Neuronal stem cell (in vitro differentiated cells): Measurements from ENCODE around the gene TMEM121B.

Source experiments
- DNase-seq: peaks from one replicate; pipeline ENCODE4 v3.0.0-alpha.2; 2013; ENCODE audit warnings: low spot score
- H2AFZ ChIP-seq: one replicate; pipeline ENCODE4 v1.6.1; 2013; ENCODE audit warnings: mild to moderate bottlenecking, low read length, inconsistent platforms
- H2AK5ac ChIP-seq: 2 replicates; pipeline ENCODE4 v1.6.1; 2013; ENCODE audit warnings: low read depth, mild to moderate bottlenecking, inconsistent platforms, low read length, moderate library complexity, mixed read lengths
- H2BK120ac ChIP-seq: 2 replicates; pipeline ENCODE4 v1.6.1; 2013; ENCODE audit warnings: low read depth, mild to moderate bottlenecking, inconsistent platforms, low read length, moderate library complexity, mixed read lengths
- H2BK12ac ChIP-seq: one replicate; pipeline ENCODE4 v1.6.1; 2013; ENCODE audit warnings: low read length, inconsistent platforms
- H2BK15ac ChIP-seq: 2 replicates; pipeline ENCODE4 v1.6.1; 2013; ENCODE audit warnings: mild to moderate bottlenecking, low read length, inconsistent platforms, mixed read lengths
- H2BK5ac ChIP-seq: one replicate; pipeline ENCODE4 v1.6.1; 2013; ENCODE audit warnings: inconsistent platforms, mild to moderate bottlenecking, low read length, moderate library complexity
- H3K14ac ChIP-seq: one replicate; pipeline ENCODE4 v1.6.1; 2013; ENCODE audit warnings: low read length, inconsistent platforms
- H3K18ac ChIP-seq: 2 replicates; pipeline ENCODE4 v1.6.1; 2013; ENCODE audit warnings: low read length, inconsistent platforms
- H3K23ac ChIP-seq: 2 replicates; pipeline ENCODE4 v1.6.1; 2013; ENCODE audit warnings: low read depth, mild to moderate bottlenecking, mixed read lengths, low read length, inconsistent platforms; ENCODE audit not compliant: poor library complexity
- H3K27ac ChIP-seq: replicated peaks from 3 replicates; pipeline ENCODE4 v1.5.1; 2013; ENCODE audit warnings: low read length, inconsistent platforms
- H3K27me3 ChIP-seq, 3 experiments: 2 replicates each; pipeline ENCODE4 v1.6.1; 2013; ENCODE audit warnings: low read length in 3 of 3, mild to moderate bottlenecking in 2 of 3, inconsistent platforms in 1 of 3, low read depth in 1 of 3, mixed read lengths in 1 of 3, moderate library complexity in 1 of 3; ENCODE audit not compliant: control insufficient read depth in 3 of 3, insufficient read depth in 3 of 3
- H3K36me3 ChIP-seq, 2 donors: replicated peaks in 1 of 2; 2 replicates each; pipeline ENCODE4 v1.6.1; 2013; ENCODE audit warnings: low read length in 2 of 2; ENCODE audit not compliant: control insufficient read depth in 2 of 2, insufficient read depth in 2 of 2
- H3K4ac ChIP-seq: 2 replicates; pipeline ENCODE4 v1.6.1; 2013; ENCODE audit warnings: inconsistent platforms, mild to moderate bottlenecking, low read length, moderate library complexity
- H3K4me1 ChIP-seq, 2 donors: 1 replicate in 1 of 2; 2 replicates in 1 of 2; pipeline ENCODE4 v1.6.1; 2013; ENCODE audit warnings: low read length in 2 of 2, low read depth in 1 of 2; ENCODE audit not compliant: control insufficient read depth in 2 of 2, insufficient read depth in 1 of 2
- H3K4me2 ChIP-seq: one replicate; pipeline ENCODE4 v1.6.1; 2013; ENCODE audit warnings: mild to moderate bottlenecking, low read length, inconsistent platforms; ENCODE audit not compliant: insufficient read depth, poor library complexity, severe bottlenecking
- H3K4me3 ChIP-seq, 2 donors: 2 replicates each; pipeline ENCODE4 v1.5.1; 2013; ENCODE audit warnings: low read length in 2 of 2, mild to moderate bottlenecking in 2 of 2, inconsistent platforms in 1 of 2, moderate library complexity in 1 of 2
- H3K79me1 ChIP-seq: one replicate; pipeline ENCODE4 v1.6.1; 2013; ENCODE audit warnings: low read depth, mild to moderate bottlenecking, inconsistent platforms, low read length, moderate library complexity
- H3K9ac ChIP-seq: one replicate; pipeline ENCODE4 v1.6.1; 2013; ENCODE audit warnings: mild to moderate bottlenecking, low read depth, low read length, inconsistent platforms; ENCODE audit not compliant: poor library complexity
- H3K9me3 ChIP-seq, 2 donors: replicated peaks in 1 of 2; 2 replicates each; pipeline versions ENCODE3 to v1.6.1; 2013; ENCODE audit warnings: low read length in 2 of 2, mild to moderate bottlenecking in 2 of 2, inconsistent platforms in 1 of 2, low read depth in 1 of 2, mixed read lengths in 1 of 2, moderate library complexity in 1 of 2; ENCODE audit not compliant: control insufficient read depth in 2 of 2, insufficient read depth in 1 of 2
- H4K8ac ChIP-seq: one replicate; pipeline ENCODE4 v1.6.1; 2013; ENCODE audit warnings: low read depth, mild to moderate bottlenecking, inconsistent platforms, low read length, moderate library complexity
- H4K91ac ChIP-seq: one replicate; pipeline ENCODE4 v1.6.1; 2013; ENCODE audit warnings: low read length, low read depth, mild to moderate bottlenecking, inconsistent platforms; ENCODE audit not compliant: poor library complexity
- WGBS, 2 donors: extraction: QIAGEN DNeasy Blood & Tissue Kit; methylation state at CpG; one replicate each; pipeline ENCODE4 v1.1.7; 2013; ENCODE audit warnings: missing lambda C conversion rate in 2 of 2, mixed read lengths in 1 of 2; ENCODE audit not compliant: insufficient read length in 2 of 2, insufficient replicate concordance in 1 of 2; ENCODE audit errors: extremely low coverage in 2 of 2; 5-methylcytosine and 5-hydroxymethylcytosine counted together

The TMEM121B gene

DNA sequence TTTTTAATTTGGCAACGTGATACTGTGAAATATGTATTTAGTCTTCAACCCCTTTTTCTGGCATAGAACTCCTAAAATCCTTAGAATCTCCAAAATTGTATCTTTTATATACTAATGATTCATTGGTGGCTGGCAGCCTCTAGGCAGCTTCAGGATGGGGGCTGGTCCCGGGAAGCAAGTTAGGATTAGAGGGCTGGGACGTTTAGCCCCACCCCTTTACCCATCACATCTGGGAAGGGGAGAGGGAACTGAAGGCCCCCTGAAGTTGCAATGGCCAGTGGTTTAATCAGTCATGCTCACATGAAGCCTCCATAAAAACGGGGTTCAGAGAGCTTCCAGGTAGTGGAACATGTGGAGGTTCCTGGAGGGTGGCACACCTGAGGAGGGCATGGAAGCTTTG lies 29.3 kb downstream of the TMEM121B start:
- no peak overlapping the region for H2BK15ac ChIP-seq
- H3K4me1 ChIP-seq: no peaks in the 10 kb centered on the region
- no peak overlapping the region for H3K14ac ChIP-seq
- DNase-seq: no peak
- no peak overlapping the region for H2BK120ac ChIP-seq
- no peak overlapping the region for H3K9ac ChIP-seq
- H2BK12ac ChIP-seq: no peak overlapping the region
- H3K9me3 ChIP-seq: no peaks in the 10 kb centered on the region
- H3K4ac ChIP-seq: no peak overlapping the region
- no peak overlapping the region for H3K4me3 ChIP-seq
- H3K27me3 ChIP-seq: peaks cover 0 to 6% (median 0%) of the 10 kb centered on the region in 3 experiments
- H2AK5ac ChIP-seq: no peak overlapping the region
- H3K36me3 ChIP-seq: peaks cover 0 to 3% of the 10 kb centered on the region in 2 donors
- no peak overlapping the region for H4K91ac ChIP-seq
- H4K8ac ChIP-seq: no peak overlapping the region
- no peak overlapping the region for H3K4me2 ChIP-seq
- no peak overlapping the region for H3K18ac ChIP-seq
- H3K23ac ChIP-seq: no peak overlapping the region
- H3K27ac ChIP-seq: no peak overlapping the region
- no peaks in the 10 kb centered on the region for H3K79me1 ChIP-seq
- no peak overlapping the region for H2BK5ac ChIP-seq
- H2AFZ ChIP-seq: no peak overlapping the region
- whole genome bisulfite sequencing, 2 donors: no CpG with 5 or more reads among the region's 4 CpGs

DNA sequence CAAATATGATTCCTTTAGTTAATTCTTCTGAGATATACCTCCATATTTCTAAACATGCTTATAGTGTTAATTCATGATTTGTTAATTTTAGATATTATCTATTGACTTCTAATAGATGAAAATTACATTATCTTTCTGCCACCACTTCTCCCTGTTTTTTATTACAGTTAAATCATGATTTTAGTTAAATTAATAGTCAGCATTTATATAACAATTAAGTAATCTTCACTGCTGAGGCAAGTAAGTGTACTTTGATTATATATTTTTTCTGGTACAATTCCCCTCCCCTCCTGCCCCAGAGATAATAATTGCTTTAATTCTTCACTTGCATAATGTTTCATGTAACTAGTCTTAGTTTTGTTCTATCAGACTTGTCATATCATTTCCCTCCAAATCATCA lies 30.6 kb downstream of the TMEM121B start:
- H3K4me1 ChIP-seq: no peaks in the 10 kb centered on the region
- no peaks in the 10 kb centered on the region for H3K79me1 ChIP-seq
- no peak overlapping the region for H3K4me2 ChIP-seq
- no peak overlapping the region for H2AK5ac ChIP-seq
- H4K8ac ChIP-seq: no peak overlapping the region
- no peak overlapping the region for H3K4ac ChIP-seq
- no peak overlapping the region for H3K18ac ChIP-seq
- DNase-seq: no peak
- H4K91ac ChIP-seq: no peak overlapping the region
- H3K27ac ChIP-seq: no peak overlapping the region
- no peak overlapping the region for H3K14ac ChIP-seq
- H2AFZ ChIP-seq: no peak overlapping the region
- no peak overlapping the region for H3K23ac ChIP-seq
- H2BK5ac ChIP-seq: no peak overlapping the region
- H2BK15ac ChIP-seq: no peak overlapping the region
- H2BK12ac ChIP-seq: no peak overlapping the region
- no peak overlapping the region for H3K9ac ChIP-seq
- peaks cover 0 to 19% (median 2%) of the 10 kb centered on the region in 3 experiments for H3K27me3 ChIP-seq
- H2BK120ac ChIP-seq: no peak overlapping the region
- no peak overlapping the region for H3K4me3 ChIP-seq
- no peaks in the 10 kb centered on the region for H3K9me3 ChIP-seq
- H3K36me3 ChIP-seq: peaks cover 0 to 2% of the 10 kb centered on the region in 2 donors

DNA sequence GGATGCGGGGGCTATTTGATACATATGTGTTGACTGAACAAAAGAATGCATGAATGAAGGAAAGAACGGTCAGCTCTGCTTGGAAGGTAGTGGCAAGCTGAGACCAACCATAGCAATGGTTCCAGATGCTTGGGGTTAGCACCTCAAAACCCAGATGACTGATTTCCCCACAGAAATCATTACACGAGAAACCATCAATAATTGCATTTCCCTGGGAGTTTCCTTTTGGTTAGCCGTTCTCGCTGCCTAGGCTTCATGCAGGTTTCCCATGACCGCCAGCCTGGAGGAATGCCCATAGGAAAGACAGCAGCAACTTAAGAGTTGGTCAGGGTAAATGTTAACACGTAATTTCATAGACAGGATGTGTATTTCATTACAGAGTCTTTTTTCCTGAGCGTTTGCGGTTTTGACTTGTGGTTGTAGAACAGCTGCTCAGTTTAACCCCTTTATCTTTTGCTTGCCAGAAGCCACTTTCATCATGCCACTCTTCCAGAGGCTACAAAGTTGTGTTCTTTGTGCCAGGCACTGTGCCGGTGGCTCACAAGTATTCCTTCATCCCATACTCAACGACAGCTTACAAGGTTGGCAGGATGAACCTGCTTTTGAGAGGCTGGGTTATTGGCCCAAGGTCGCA lies 33.5 kb downstream of the TMEM121B start:
- Histone ChIP-seq H2BK12ac (no peak overlapping the region), H3K79me1 (no peaks in the 10 kb centered on the region), H4K91ac (no peak overlapping the region), H2AFZ (no peak overlapping the region), H2BK15ac (no peak overlapping the region), H2AK5ac (no peak overlapping the region), H3K9ac (no peak overlapping the region), H2BK5ac (no peak overlapping the region), H3K9me3 (no peaks in the 10 kb centered on the region), H3K36me3 (peaks cover 0 to 2% of the 10 kb centered on the region in 2 donors), H3K14ac (no peak overlapping the region), H3K18ac (no peak overlapping the region), H4K8ac (no peak overlapping the region), H3K27me3 (peaks cover 0 to 31% (median 9%) of the 10 kb centered on the region in 3 experiments), H3K27ac (no peak overlapping the region), H3K4me1 (no peaks in the 10 kb centered on the region), H2BK120ac (no peak overlapping the region), H3K4ac (no peak overlapping the region), H3K23ac (no peak overlapping the region), H3K4me3 (no peak overlapping the region), H3K4me2 (no peak overlapping the region)
- no CpG with 5 or more reads among the region's 12 CpGs for WGBS, 2 donors
- no peak for DNase-seq

DNA sequence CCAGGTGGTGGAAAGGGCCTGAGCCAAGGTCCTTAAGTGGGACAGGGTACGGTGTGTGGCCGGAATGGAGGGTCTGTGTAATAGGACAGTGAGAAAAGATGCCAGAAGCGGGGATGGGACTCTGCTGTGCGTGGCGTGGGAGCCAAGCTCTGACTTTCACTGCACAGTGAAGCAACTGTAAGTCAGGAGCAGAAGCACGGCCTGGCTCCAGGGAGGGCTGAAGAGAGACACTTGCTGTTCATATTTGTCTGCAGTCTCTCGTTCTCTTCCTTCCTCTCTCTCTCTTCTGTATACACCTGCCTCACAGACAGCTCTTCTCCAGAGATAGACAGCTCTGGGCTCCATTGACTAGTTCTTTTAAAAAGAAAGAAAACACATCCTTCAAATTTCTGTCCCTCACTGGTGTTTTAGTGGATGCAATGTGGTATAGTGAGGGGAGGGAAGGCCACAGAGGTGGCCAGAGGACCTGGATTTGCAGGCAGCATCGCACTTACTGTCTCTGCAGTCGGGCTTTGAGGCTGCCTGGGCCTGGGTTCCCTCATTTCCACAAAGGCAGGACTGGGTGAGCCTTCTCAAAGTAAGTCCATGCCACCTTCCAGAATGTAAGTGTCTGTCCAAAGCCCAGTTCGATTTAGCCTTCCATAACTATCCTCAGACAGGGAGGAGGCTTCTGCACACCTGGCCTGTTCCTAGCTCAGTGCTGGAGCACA lies 34.2 kb downstream of the TMEM121B start:
- DNase-seq: no peak
- no CpG with 5 or more reads among the region's 10 CpGs for WGBS, 2 donors
- H3K4me3 ChIP-seq: no peak overlapping the region

More for the DNA sequence above, 34.2 kb downstream of the TMEM121B start:
- Histone ChIP-seq H3K9me3 (no peaks in the 10 kb centered on the region), H3K4ac (no peak overlapping the region), H3K4me1 (no peaks in the 10 kb centered on the region), H2BK120ac (no peak overlapping the region), H3K4me2 (no peak overlapping the region), H3K27ac (no peak overlapping the region), H2BK15ac (no peak overlapping the region), H3K14ac (no peak overlapping the region), H3K36me3 (peaks cover 0 to 2% of the 10 kb centered on the region in 2 donors), H3K18ac (no peak overlapping the region), H3K9ac (no peak overlapping the region), H3K23ac (no peak overlapping the region), H2BK12ac (no peak overlapping the region), H2BK5ac (no peak overlapping the region), H2AK5ac (no peak overlapping the region), H3K79me1 (no peaks in the 10 kb centered on the region), H3K27me3 (peaks cover 0 to 31% (median 9%) of the 10 kb centered on the region in 3 experiments), H4K8ac (no peak overlapping the region), H4K91ac (no peak overlapping the region), H2AFZ (no peak overlapping the region)
